Vein endothelial cell (primary cell): ENCODE data around the gene RNF152. TPM values are rescaled to one million over a fixed set of nuclear protein-coding genes. Genes with fewer than 3 reads are reported as not detected.

Experiments
- total RNA-seq: library from RNA; depleted of rRNA; stranded (reverse); fragments of >200 nt; gene quantifications from 2 replicates; pipeline ENCODE4 v1.2.3, GENCODE V29; 2012

The RNF152 gene
- total RNA-seq, result 106 and 123 TPM in 2 replicates

GRCh38 chr18:61892683-61893308 is at the start of gene RNF152:
Gene RNF152, minus strand, starts transcription at chr18:61893007. Its CDS starts 76,544 bp downstream, at chr18:61816463.

